ENCODE data around the gene AP1S3. TPM values are rescaled to one million over a fixed set of nuclear protein-coding genes. Genes with fewer than 3 reads are reported as not detected.

The AP1S3 gene
- total and polyA plus RNA-seq, 2 donors (not counting 3 experiments of a cell fraction or from before 2014, with no cell fraction given): 0.69 to 3.8 TPM

GRCh38 chr2:223774193-223774592 lies 63.2 kb downstream of the AP1S3 start:
- no peak overlapping the region for H3K4me2 ChIP-seq (ENCODE audit: insufficient read depth, low read length)
- no peaks in the 10 kb centered on the region for H3K79me2 ChIP-seq (ENCODE audit: control insufficient read depth, insufficient read depth, low read length)
- dilution Hi-C loops (cut with MboI; ENCODE audit: extremely low pct_ligation_motif_present, low sequenced_read_pairs): no loop called here
- no peaks in the 10 kb centered on the region for H3K27me3 ChIP-seq (ENCODE audit: control insufficient read depth in 2 of 2, insufficient read depth in 2 of 2, low read length in 2 of 2)
- FAIRE-seq: no peak
- ChIA-PET POLR2A (no interaction called here), CTCF (interaction anchor here (1.4 to 4.7 kb wide), 2 partner anchors 19 to 82 kb away, joined by 3 to 15 read pairs; no protein-coding TSS in a partner anchor)
- no peaks in the 10 kb centered on the region for H3K4me1 ChIP-seq (ENCODE audit: control insufficient read depth, extremely low read depth, insufficient read depth, low read length)
- no peak overlapping the region for H2AFZ ChIP-seq (ENCODE audit: low read depth, low read length)
- no peak for DNase-seq (ENCODE audit: low read depth, low spot score)
- no peaks in the 10 kb centered on the region for H3K36me3 ChIP-seq (ENCODE audit: control insufficient read depth in 2 of 2, extremely low read depth in 1 of 2, insufficient read depth in 2 of 2, low read length in 2 of 2)
- no peaks in the 10 kb centered on the region for H4K20me1 ChIP-seq (replicated peaks; ENCODE audit: control insufficient read depth, extremely low read depth, insufficient read depth, low read length)
- TF ChIP-seq FOS (IDR thresholded peaks at IDR 0.05; ENCODE audit: borderline replicate concordance, insufficient read depth, low read length) (no peak), CTCF (IDR thresholded peaks at IDR 0.05; ENCODE audit: extremely low read depth in 1 of 2, insufficient read depth in 1 of 2, low read depth in 1 of 2, low read length in 2 of 2) (no peak), MYC (IDR thresholded peaks at IDR 0.05; ENCODE audit: low read depth, low read length) (no peak), EZH2 (IDR thresholded peaks at IDR 0.05; ENCODE audit: borderline replicate concordance, low read depth, low read length, severe bottlenecking) (no peak), POLR2AphosphoS5 (IDR thresholded peaks at IDR 0.05; ENCODE audit: insufficient read depth, low read depth, low read length) (no peak), POLR2A (IDR thresholded peaks at IDR 0.05; ENCODE audit: low read depth, low read length) (no peak)
- TF ChIP-seq, protein P1, sequence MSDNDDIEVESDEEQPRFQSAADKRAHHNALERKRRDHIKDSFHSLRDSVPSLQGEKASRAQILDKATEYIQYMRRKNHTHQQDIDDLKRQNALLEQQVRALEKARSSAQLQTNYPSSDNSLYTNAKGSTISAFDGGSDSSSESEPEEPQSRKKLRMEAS (IDR thresholded peaks at IDR 0.05; ENCODE audit: insufficient read depth, insufficient read length): no peak
- no peak overlapping the region for H3K9ac ChIP-seq (replicated peaks; ENCODE audit: extremely low read depth, insufficient read depth, low read length)
- no peaks in the 10 kb centered on the region for H3K9me3 ChIP-seq (replicated peaks; ENCODE audit: control insufficient read depth, insufficient read depth, low read length)
- no peak overlapping the region for H3K27ac ChIP-seq (ENCODE audit: insufficient read depth, low read depth, low read length)
- intact Hi-C loops (cut with micrococcal nuclease): no loop called here
- no peak overlapping the region for H3K4me3 ChIP-seq (replicated peaks in 1 of 3; ENCODE audit: insufficient read depth in 1 of 3, low read depth in 1 of 3, low read length in 3 of 3)
- H3K9me1 ChIP-seq (replicated peaks; ENCODE audit: control insufficient read depth, extremely low read depth, insufficient read depth, low read length): no peaks in the 10 kb centered on the region
- BruUV-seq (replicated peaks): no TSS peak
